HCT116 (cell line): ENCODE data around the gene TMEM217.
A peak's percentile ranks its signal among the peaks of the same experiment; 100 is the strongest.

Experiments
- CTCF ChIP-seq, 3 experiments: fragments of 200-600 bp in 1 of 3; sonication (generic) in 1 of 3; IDR thresholded peaks in 2 of 3; conservative IDR thresholded peaks in 1 of 3; 2 replicates each; pipeline ENCODE4 v1.5.1; 2012 to 2017; ENCODE audit warnings: low read depth in 2 of 3, low read length in 2 of 3, antibody characterized with exemption in 1 of 3, borderline replicate concordance in 1 of 3, control low read depth in 1 of 3, mild to moderate bottlenecking in 1 of 3, mixed read lengths in 1 of 3, mixed run types in 1 of 3, moderate library complexity in 1 of 3; ENCODE audit not compliant: insufficient read depth in 1 of 3
- EZH2 ChIP-seq: fragments of 200-600 bp; sonication (generic); IDR thresholded peaks from 2 replicates; pipeline ENCODE4 v1.6.1; 2017; ENCODE audit warnings: antibody characterized with exemption, mixed run types
- REST ChIP-seq: IDR thresholded peaks from 2 replicates; pipeline ENCODE4 v1.6.1; 2012; ENCODE audit warnings: low read depth
- YY1 ChIP-seq: IDR thresholded peaks from 2 replicates; pipeline ENCODE4 v1.6.1; 2011; ENCODE audit warnings: low read length, low read depth, moderate library complexity, mild to moderate bottlenecking; ENCODE audit not compliant: insufficient replicate concordance; ENCODE audit errors: extremely low read depth

GRCh38 chr6:37210313-37210968 lies 47.5 kb downstream of the TMEM217 start:
- TF ChIP-seq CTCF (IDR thresholded peaks at IDR 0.05 in 2 of 3, conservative IDR thresholded peaks at IDR 0.05 in 1 of 3; ENCODE audit: borderline replicate concordance in 1 of 3, insufficient read depth in 1 of 3, low read depth in 2 of 3, low read length in 2 of 3) (peak; percentile 88 to 98 (median 97)), EZH2 (no peak), REST (no peak), YY1 (peak; percentile 57)
